ENCODE data around the gene DKK1. TPM values are rescaled to one million over a fixed set of nuclear protein-coding genes. Genes with fewer than 3 reads are reported as not detected.

The DKK1 gene
- 50.7 and 66.2 TPM in 2 replicates for total RNA-seq

- peak; percentile 90 for DNase-seq (ENCODE audit: insufficient read length, low spot score, missing footprints)
- Histone ChIP-seq H3K4me1 (ENCODE audit: insufficient read depth, low read length) (peaks cover 38% of the 10 kb centered on the region), H3K9me3 (ENCODE audit: low read depth, low read length) (no peaks in the 10 kb centered on the region), H4K20me1 (ENCODE audit: insufficient read depth, low read length) (no peaks in the 10 kb centered on the region), H3K79me2 (ENCODE audit: insufficient read depth, low read length) (peaks cover 25% of the 10 kb centered on the region), H3K4me2 (ENCODE audit: insufficient read depth, low read length) (peak within 1 kb of the TSS; percentile 93), H3K36me3 (ENCODE audit: insufficient read depth, low read length) (peaks cover 22% of the 10 kb centered on the region), H3K27ac (ENCODE audit: low read depth, low read length) (peak within 1 kb of the TSS; percentile 90), H2AFZ (ENCODE audit: low read length) (peak within 1 kb of the TSS; percentile 90), H3K27me3 (ENCODE audit: insufficient read depth, low read length) (no peaks in the 10 kb centered on the region), H3K4me3 (ENCODE audit: insufficient read depth, low read length) (peak within 1 kb of the TSS; percentile 96)
- TF ChIP-seq CTCF (IDR thresholded peaks at IDR 0.05; ENCODE audit: extremely low read depth, low read depth, low read length): peak; percentile 82
Observed at GRCh38 chr10:52313933-52314821, at the start of gene DKK1. Gene DKK1 (plus strand): TSS chr10:52314281. CDS start chr10:52314435, 154 bp downstream.

GRCh38 chr10:52265131-52265926 lies 48.8 kb upstream of the DKK1 start:
- Histone ChIP-seq H3K36me3 (ENCODE audit: insufficient read depth, low read length) (no peaks in the 10 kb centered on the region), H3K27me3 (ENCODE audit: insufficient read depth, low read length) (no peaks in the 10 kb centered on the region), H3K4me2 (ENCODE audit: insufficient read depth, low read length) (no peak overlapping the region), H3K4me1 (ENCODE audit: insufficient read depth, low read length) (no peaks in the 10 kb centered on the region), H4K20me1 (ENCODE audit: insufficient read depth, low read length) (no peaks in the 10 kb centered on the region), H3K9me3 (ENCODE audit: low read depth, low read length) (no peaks in the 10 kb centered on the region), H2AFZ (ENCODE audit: low read length) (no peak overlapping the region), H3K27ac (ENCODE audit: low read depth, low read length) (no peak overlapping the region), H3K4me3 (ENCODE audit: insufficient read depth, low read length) (no peak overlapping the region), H3K79me2 (ENCODE audit: insufficient read depth, low read length) (no peaks in the 10 kb centered on the region)
- no peak for TF ChIP-seq CTCF (IDR thresholded peaks at IDR 0.05; ENCODE audit: extremely low read depth, low read depth, low read length)
- DNase-seq (ENCODE audit: insufficient read length, low spot score, missing footprints): no peak

GRCh38 chr10:52266858-52267257 lies 47.2 kb upstream of the DKK1 start:
- Histone ChIP-seq H3K9me3 (ENCODE audit: low read depth, low read length) (no peaks in the 10 kb centered on the region), H3K36me3 (ENCODE audit: insufficient read depth, low read length) (no peaks in the 10 kb centered on the region), H3K4me2 (ENCODE audit: insufficient read depth, low read length) (no peak overlapping the region), H4K20me1 (ENCODE audit: insufficient read depth, low read length) (no peaks in the 10 kb centered on the region), H3K27ac (ENCODE audit: low read depth, low read length) (no peak overlapping the region), H2AFZ (ENCODE audit: low read length) (no peak overlapping the region), H3K79me2 (ENCODE audit: insufficient read depth, low read length) (no peaks in the 10 kb centered on the region), H3K4me1 (ENCODE audit: insufficient read depth, low read length) (no peaks in the 10 kb centered on the region), H3K4me3 (ENCODE audit: insufficient read depth, low read length) (no peak overlapping the region), H3K27me3 (ENCODE audit: insufficient read depth, low read length) (no peaks in the 10 kb centered on the region)
- no peak for DNase-seq (ENCODE audit: insufficient read length, low spot score, missing footprints)
- no peak for TF ChIP-seq CTCF (IDR thresholded peaks at IDR 0.05; ENCODE audit: extremely low read depth, low read depth, low read length)

GRCh38 chr10:52268790-52269189 lies 45.3 kb upstream of the DKK1 start:
- TF ChIP-seq CTCF (IDR thresholded peaks at IDR 0.05; ENCODE audit: extremely low read depth, low read depth, low read length): no peak
- Histone ChIP-seq H3K27me3 (ENCODE audit: insufficient read depth, low read length) (no peaks in the 10 kb centered on the region), H3K27ac (ENCODE audit: low read depth, low read length) (no peak overlapping the region), H4K20me1 (ENCODE audit: insufficient read depth, low read length) (no peaks in the 10 kb centered on the region), H3K4me1 (ENCODE audit: insufficient read depth, low read length) (no peaks in the 10 kb centered on the region), H3K4me3 (ENCODE audit: insufficient read depth, low read length) (no peak overlapping the region), H3K79me2 (ENCODE audit: insufficient read depth, low read length) (no peaks in the 10 kb centered on the region), H2AFZ (ENCODE audit: low read length) (no peak overlapping the region), H3K4me2 (ENCODE audit: insufficient read depth, low read length) (no peak overlapping the region), H3K9me3 (ENCODE audit: low read depth, low read length) (no peaks in the 10 kb centered on the region), H3K36me3 (ENCODE audit: insufficient read depth, low read length) (no peaks in the 10 kb centered on the region)
- DNase-seq (ENCODE audit: insufficient read length, low spot score, missing footprints): no peak

Measured in osteoblast (primary cell).